ENCODE results near the gene ARHGEF28.

GRCh38 chr5:73947906-73948640 is 322.1 kb downstream of the ARHGEF28 start:
- no peak for TF ChIP-seq POLR2G (IDR thresholded peaks at IDR 0.05; ENCODE audit: low read depth, low read length)
- TF ChIP-seq SP1 (IDR thresholded peaks at IDR 0.05): no peak
- no peak for TF ChIP-seq SP1 (CRISPR knock-in tag; IDR thresholded peaks at IDR 0.05)
- no peak for TF ChIP-seq ZNF274 (CRISPR knock-in tag; IDR thresholded peaks at IDR 0.05)
- TF ChIP-seq ELF1 (CRISPR knock-in tag; IDR thresholded peaks at IDR 0.05): no peak
- TF ChIP-seq POLR2AphosphoS5 (IDR thresholded peaks at IDR 0.05; ENCODE audit: low read depth, low read length): no peak
- TF ChIP-seq PRDM10 (CRISPR knock-in tag; IDR thresholded peaks at IDR 0.05; ENCODE audit: low read depth): no peak
- TF ChIP-seq POLR2A (IDR thresholded peaks at IDR 0.05; ENCODE audit: insufficient read depth in 1 of 2, low read depth in 2 of 2, low read length in 2 of 2): no peak
- no peak for TF ChIP-seq ATF7-NPFF (CRISPR knock-in tag; IDR thresholded peaks at IDR 0.05; ENCODE audit: low read depth)
- no peak for TF ChIP-seq MATR3 (CRISPR knock-in tag; IDR thresholded peaks at IDR 0.05)
- TF ChIP-seq MXI1 (IDR thresholded peaks at IDR 0.05; ENCODE audit: borderline replicate concordance, low read depth, low read length): no peak
